ENCODE data around the gene ARID5A. TPM values are rescaled to one million over a fixed set of nuclear protein-coding genes. Genes with fewer than 3 reads are reported as not detected.
"Not testable (repeated sequence)": the region's sequence is repeated elsewhere in the genome, so short reads cannot be mapped to it uniquely, and the experiment has no call there.

The ARID5A gene
- total RNA-seq, 1 donor from 2014 or later, result 4.1 TPM

DNA sequence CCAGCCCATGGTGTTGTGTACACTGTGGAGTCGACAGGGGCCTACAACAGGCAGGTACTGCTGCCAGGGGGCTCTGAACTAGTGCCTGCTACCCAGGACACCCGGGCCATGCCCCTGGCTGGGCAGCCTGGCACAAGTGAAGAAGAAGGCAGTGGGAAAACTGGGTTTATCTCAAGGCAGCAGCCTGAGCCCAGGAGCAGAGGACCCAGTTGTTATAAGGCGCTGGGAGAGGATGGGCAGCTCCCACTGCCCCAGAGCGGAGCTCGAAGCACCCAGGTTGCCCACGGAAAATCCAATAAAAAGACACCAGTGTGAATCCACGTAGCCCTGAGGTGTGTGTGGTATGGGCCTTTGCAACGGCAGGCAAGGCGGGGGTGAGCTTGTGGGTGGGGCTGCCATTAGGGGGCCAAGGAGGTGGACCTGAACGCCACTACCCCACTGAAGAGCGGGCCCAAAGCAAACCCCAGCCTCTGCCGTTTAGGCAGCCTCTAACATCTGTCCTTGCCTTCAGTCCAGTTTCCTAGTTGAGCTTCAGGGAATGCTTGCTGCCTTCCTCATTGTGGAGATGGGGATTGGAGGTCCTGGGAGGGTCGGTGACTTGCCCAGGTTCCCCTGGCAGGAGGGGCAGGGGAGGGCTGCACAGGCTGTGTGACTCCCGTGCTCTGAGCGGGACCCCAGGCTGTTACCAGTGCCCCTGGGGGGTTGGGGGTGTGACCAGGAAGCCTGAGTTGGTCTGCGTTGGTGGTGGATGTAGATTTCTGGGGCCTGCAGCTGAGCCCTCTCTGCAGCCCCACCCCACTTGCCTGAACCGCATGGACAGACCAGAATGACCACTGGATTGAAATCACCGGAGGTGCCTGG lies 16.0 kb downstream of the ARID5A start:
- Mint-ChIP-seq H3K9me3 (no peaks in the 10 kb centered on the region), H3K27me3 (ENCODE audit: low read depth) (no peaks in the 10 kb centered on the region)

DNA sequence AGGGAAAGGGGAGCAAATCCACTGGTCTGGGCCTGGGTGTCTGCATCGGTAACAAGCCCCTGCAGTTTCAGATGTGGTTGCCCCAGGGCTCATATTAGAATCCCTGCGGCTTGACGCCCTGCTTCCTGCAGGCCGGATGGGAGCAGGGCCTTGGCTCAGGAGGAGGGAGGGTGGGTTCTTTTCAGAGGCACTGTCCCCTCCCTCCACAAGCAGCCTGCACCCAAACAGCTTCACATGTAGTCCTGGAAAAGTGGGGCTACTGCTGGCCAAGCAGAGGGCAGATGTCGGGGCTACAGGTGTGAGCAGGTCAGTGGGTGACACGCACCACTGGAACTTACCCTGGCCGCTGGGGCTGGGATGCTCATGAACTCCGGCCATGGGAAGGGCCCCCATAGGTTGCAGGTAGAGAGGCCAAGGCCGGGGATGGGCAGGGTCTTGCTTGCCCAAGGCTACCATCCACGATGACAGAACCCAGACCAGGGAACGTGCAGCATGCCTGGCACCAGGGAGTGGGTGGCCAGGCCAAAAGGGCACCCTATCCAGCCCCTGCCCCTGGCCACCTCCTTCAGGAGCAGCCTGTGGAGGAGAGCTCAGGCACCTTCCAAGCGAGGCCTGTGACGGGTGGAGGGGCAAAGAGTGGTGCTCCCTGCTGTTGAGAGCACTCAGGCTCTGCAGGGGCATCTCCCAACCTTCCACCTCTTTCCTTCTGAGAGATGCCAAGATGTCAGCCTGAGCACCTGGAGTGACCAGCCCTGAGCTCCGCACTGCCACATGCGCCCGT lies 16.8 kb downstream of the ARID5A start:
- no peaks in the 10 kb centered on the region for H3K27me3 Mint-ChIP-seq (ENCODE audit: low read depth)
- TF ChIP-seq, protein P1, sequence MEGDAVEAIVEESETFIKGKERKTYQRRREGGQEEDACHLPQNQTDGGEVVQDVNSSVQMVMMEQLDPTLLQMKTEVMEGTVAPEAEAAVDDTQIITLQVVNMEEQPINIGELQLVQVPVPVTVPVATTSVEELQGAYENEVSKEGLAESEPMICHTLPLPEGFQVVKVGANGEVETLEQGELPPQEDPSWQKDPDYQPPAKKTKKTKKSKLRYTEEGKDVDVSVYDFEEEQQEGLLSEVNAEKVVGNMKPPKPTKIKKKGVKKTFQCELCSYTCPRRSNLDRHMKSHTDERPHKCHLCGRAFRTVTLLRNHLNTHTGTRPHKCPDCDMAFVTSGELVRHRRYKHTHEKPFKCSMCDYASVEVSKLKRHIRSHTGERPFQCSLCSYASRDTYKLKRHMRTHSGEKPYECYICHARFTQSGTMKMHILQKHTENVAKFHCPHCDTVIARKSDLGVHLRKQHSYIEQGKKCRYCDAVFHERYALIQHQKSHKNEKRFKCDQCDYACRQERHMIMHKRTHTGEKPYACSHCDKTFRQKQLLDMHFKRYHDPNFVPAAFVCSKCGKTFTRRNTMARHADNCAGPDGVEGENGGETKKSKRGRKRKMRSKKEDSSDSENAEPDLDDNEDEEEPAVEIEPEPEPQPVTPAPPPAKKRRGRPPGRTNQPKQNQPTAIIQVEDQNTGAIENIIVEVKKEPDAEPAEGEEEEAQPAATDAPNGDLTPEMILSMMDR (IDR thresholded peaks at IDR 0.05; ENCODE audit: unreplicated experiment), result no peak
- DNase-seq (ENCODE audit: low spot score in 2 of 2, unreplicated experiment in 2 of 2), result peak in 1 of 2 experiments; percentile 12

More for the DNA sequence above, 16.0 kb downstream of the ARID5A start:
- no peak overlapping the region for H3K4me3 Mint-ChIP-seq
- peak in 1 of 2 experiments; percentile 13 for DNase-seq (ENCODE audit: low spot score in 2 of 2, unreplicated experiment in 2 of 2)
- TF ChIP-seq, protein P1 (IDR thresholded peaks at IDR 0.05; ENCODE audit: unreplicated experiment), result no peak
- H3K4me1 Mint-ChIP-seq, result peaks cover 5% of the 10 kb centered on the region
- H3K36me3 Mint-ChIP-seq, result no peaks in the 10 kb centered on the region
- H3K27ac Mint-ChIP-seq, result no peak overlapping the region

DNA sequence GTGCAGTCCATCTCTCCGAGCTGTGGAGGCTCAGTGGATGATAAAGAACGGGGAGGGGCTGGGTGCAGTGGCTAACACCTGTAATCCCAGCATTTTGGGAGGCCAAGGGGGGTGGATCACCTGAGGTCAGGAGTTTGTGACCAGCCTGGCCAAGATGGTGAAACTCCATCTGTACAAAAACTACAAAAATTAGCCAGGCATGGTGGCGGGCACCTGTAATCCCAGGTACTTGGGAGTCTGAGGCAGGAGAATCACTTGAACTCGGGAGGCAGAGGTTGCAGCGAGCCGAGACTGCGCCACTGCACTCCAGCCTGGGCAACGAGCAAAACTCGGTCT lies 17.4 kb downstream of the ARID5A start:
- H3K27ac Mint-ChIP-seq; H3K4me1 Mint-ChIP-seq; H3K36me3 Mint-ChIP-seq; H3K4me3 Mint-ChIP-seq; H3K27me3 Mint-ChIP-seq (ENCODE audit: low read depth); H3K9me3 Mint-ChIP-seq: not testable (repeated sequence)
- DNase-seq (ENCODE audit: low spot score in 2 of 2, unreplicated experiment in 2 of 2), result peak in 1 of 2 experiments; percentile 2

More for the DNA sequence above, 16.8 kb downstream of the ARID5A start:
- Mint-ChIP-seq H3K9me3 (no peaks in the 10 kb centered on the region), H3K4me3 (no peak overlapping the region), H3K27ac (no peak overlapping the region), H3K36me3 (no peaks in the 10 kb centered on the region), H3K4me1 (no peaks in the 10 kb centered on the region)

DNA sequence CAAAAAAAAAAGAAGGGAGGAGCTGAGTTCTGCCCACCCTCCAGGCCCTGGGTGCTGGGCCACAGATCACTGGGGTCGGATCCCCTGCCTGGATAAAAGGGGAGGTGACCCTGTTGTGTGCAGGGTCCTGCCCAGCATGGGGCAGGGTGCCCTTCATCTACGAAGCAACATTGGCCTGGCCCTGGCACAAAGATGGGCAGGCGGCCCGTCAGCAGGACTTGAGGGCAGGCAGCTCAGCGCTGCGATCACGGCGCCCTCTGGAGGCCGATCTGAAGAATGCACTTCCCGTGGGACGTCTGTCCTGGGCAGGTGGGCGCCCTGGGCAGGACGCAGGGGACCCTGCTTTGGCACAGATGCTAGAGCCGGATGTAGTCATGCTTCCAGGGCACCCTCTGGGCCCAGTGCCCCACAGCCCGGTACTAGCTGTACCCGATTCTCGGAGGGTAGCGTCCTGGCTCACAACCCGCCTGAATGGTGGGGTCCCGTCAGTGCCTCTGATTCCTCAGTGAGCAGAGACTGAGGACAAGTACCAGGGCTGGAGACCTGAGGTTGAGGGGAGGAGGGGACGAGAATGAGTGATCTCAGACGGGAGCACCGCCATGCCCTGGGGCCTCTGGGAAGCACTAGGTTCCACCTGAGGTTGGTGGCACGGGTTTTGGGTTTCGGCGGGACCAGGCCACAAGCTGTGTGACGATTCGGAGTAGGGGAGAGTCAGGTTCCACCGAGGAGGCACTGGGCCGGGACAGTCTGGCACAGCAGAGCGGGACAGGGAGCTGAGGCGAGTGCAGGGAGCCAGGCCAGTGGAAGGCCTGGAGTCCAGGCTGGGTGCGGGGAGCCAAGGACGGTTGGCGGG lies 18.0 kb downstream of the ARID5A start:
- no peak overlapping the region for H3K4me3 Mint-ChIP-seq
- no peak overlapping the region for H3K27ac Mint-ChIP-seq
- no peaks in the 10 kb centered on the region for H3K9me3 Mint-ChIP-seq
- no peaks in the 10 kb centered on the region for H3K4me1 Mint-ChIP-seq
- H3K27me3 Mint-ChIP-seq (ENCODE audit: low read depth), result no peaks in the 10 kb centered on the region
- no peaks in the 10 kb centered on the region for H3K36me3 Mint-ChIP-seq
- TF ChIP-seq, protein P1 (IDR thresholded peaks at IDR 0.05; ENCODE audit: unreplicated experiment), result peak; percentile 93
- DNase-seq (ENCODE audit: low spot score in 2 of 2, unreplicated experiment in 2 of 2), result peak in 1 of 2 experiments; percentile 74

DNA sequence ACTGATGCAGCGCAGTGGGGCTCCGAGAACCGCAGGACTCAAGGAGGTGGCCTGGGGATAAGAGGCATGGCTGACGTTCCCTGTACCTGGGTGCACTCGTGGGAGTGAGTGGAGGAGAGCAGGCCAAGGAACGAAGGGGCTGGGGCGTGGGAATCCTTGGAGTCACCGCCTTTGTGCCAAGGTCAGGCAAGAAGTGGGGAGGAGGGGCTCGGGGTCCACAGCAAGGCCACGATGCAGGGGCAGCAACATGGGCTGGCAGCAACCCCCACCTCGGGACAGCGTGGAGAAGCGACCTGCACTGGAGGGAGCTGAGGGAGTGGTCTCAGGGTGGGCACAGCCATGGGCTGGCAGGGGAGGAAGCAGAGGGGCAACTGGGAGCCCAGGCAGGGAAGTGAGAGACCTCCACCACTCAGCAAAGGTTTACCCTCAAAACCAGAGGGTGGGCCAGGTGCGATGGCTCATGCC lies 18.6 kb downstream of the ARID5A start:
- Mint-ChIP-seq H3K27me3 (ENCODE audit: low read depth) (no peaks in the 10 kb centered on the region), H3K27ac (no peak overlapping the region), H3K9me3 (no peaks in the 10 kb centered on the region), H3K4me3 (no peak overlapping the region), H3K4me1 (no peaks in the 10 kb centered on the region), H3K36me3 (no peaks in the 10 kb centered on the region)
- DNase-seq (ENCODE audit: low spot score in 2 of 2, unreplicated experiment in 2 of 2), result no peak
- TF ChIP-seq, protein P1 (IDR thresholded peaks at IDR 0.05; ENCODE audit: unreplicated experiment), result no peak
